ENCODE data around the gene PPARD. TPM values are rescaled to one million over a fixed set of nuclear protein-coding genes. Genes with fewer than 3 reads are reported as not detected.
"Not testable (repeated sequence)": the region's sequence is repeated elsewhere in the genome, so short reads cannot be mapped to it uniquely, and the experiment has no call there.

The PPARD gene
- total and polyA plus RNA-seq, 5 experiments from 2014 or later = 1.9 to 50.6 (median 14.3) TPM

DNA sequence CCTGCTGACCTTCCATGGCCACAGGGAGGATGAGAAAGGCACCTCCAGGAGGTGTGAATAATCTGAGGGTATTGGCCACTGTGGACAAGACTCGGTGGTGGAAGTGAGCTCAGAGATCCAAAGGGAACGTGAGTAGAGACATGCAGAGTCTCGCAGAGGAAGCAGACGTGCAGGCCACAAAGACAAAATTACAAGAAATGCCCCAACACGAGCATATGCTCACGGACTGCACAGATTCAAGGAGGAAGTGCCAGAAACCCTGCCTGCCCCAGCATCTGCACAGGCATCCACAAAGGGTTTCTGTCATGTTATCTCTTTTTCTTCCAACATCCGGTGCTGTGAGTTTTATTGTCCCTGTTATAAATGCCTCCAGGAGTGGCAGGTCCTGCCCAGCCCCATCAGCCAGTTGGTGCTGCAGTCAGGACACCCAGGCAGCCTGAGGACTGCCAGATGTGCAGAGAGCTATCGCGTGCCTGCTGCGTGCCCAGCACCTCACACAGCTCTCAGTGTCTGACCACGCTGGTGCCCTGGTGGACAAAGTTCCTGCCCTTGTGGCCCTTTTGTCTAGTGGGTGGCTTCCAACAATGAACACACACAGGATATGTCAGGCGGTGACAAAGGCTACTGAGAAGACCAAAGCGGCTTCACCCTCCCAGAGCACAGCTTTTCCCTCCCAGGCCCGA lies 75.8 kb downstream of the PPARD start:
- H3K27ac Mint-ChIP-seq = peak overlapping the region; percentile 60 to 89 (median 85)
- DNase-seq (peak in 2 of 10 donors; percentile 13 to 14), ATAC-seq (peak in 1 of 2 donors; percentile 44)
- POLR2A ChIA-PET = interaction anchor here (1.2 to 2.5 kb wide), 5 partner anchors 8 to 69 kb away, joined by 3 to 11 read pairs (median 5); partner anchors contain the start of gene RPL10A
- peak overlapping the region in 9 of 10 donors; percentile 15 to 77 (median 55) for H3K4me3 Mint-ChIP-seq
- H3K27me3 Mint-ChIP-seq = no peaks in the 10 kb centered on the region
- no peaks in the 10 kb centered on the region for H3K9me3 Mint-ChIP-seq
- peaks cover 4 to 61% (median 11%) of the 10 kb centered on the region in 3 donors for H3K36me3 Mint-ChIP-seq
- H3K4me1 Mint-ChIP-seq = peaks cover 23 to 57% (median 38%) of the 10 kb centered on the region in 4 donors

GRCh38 chr6:35419417-35419816 lies 77.1 kb downstream of the PPARD start:
- Mint-ChIP-seq H3K27me3 (no peaks in the 10 kb centered on the region), H3K9me3 (no peaks in the 10 kb centered on the region), H3K27ac (peak overlapping the region in 9 of 10 donors; percentile 67 to 88 (median 84)), H3K4me1 (peaks cover 23 to 50% (median 38%) of the 10 kb centered on the region in 4 donors), H3K4me3 (peak overlapping the region in 8 of 10 donors; percentile 6 to 67 (median 40)), H3K36me3 (peaks cover 4 to 61% (median 12%) of the 10 kb centered on the region in 3 donors)
- POLR2A ChIA-PET = interaction anchor here (0.5 to 2.5 kb wide), 10 partner anchors 8 to 118 kb away, joined by 3 to 12 read pairs (median 4); partner anchors contain the start of genes PPARD and RPL10A
- peak in 4 of 10 donors; percentile 8 to 36 (median 20) for DNase-seq
- peak; percentile 77 to 80 for ATAC-seq

- Mint-ChIP-seq H3K4me1 (peaks cover 21 to 44% (median 35%) of the 10 kb centered on the region in 4 donors), H3K4me3 (peak overlapping the region in 3 of 10 donors; percentile 33 to 55 (median 35)), H3K27ac (peak overlapping the region in 6 of 10 donors; percentile 44 to 88 (median 84)), H3K9me3 (no peaks in the 10 kb centered on the region), H3K36me3 (peaks cover 4 to 62% (median 14%) of the 10 kb centered on the region in 3 donors), H3K27me3 (no peaks in the 10 kb centered on the region)
- DNase-seq = no peak
- POLR2A ChIA-PET = interaction anchor here (0.5 to 2.5 kb wide), 8 partner anchors 9 to 79 kb away, joined by 3 to 12 read pairs (median 4); partner anchors contain the start of genes PPARD and RPL10A
- no peak for ATAC-seq
These were observed 77.6 kb downstream of the PPARD start for GRCh38 chr6:35419961-35420360.

DNA sequence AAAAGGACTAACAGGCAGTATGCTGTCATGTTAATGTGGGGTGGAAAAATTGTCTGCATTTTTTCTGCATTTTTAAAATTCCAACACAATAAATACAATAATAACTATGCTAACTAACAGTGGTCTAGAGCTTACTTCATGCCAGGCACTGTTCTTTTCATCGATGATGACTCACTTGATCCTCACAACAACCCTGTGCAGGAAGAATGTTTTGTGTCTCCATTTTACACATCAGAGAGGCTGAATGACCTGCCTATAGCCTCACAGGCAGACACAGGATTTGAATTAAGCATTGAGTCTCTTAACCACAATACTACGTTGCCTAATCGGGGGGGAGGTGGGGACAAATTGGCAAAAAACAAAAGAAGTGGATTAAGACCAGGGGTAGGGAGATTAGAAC lies 82.9 kb downstream of the PPARD start:
- POLR2A ChIA-PET = no interaction called here
- Mint-ChIP-seq H3K27me3 (no peaks in the 10 kb centered on the region), H3K4me3 (no peak overlapping the region), H3K27ac (peak overlapping the region in 2 of 10 donors; percentile 48 to 59), H3K36me3 (peaks cover 4 to 52% (median 45%) of the 10 kb centered on the region in 3 donors), H3K4me1 (peaks cover 0 to 5% (median 2%) of the 10 kb centered on the region in 4 donors), H3K9me3 (peaks cover 0 to 22% (median 12%) of the 10 kb centered on the region in 9 donors)
- no peak for ATAC-seq
- no peak for DNase-seq

DNA sequence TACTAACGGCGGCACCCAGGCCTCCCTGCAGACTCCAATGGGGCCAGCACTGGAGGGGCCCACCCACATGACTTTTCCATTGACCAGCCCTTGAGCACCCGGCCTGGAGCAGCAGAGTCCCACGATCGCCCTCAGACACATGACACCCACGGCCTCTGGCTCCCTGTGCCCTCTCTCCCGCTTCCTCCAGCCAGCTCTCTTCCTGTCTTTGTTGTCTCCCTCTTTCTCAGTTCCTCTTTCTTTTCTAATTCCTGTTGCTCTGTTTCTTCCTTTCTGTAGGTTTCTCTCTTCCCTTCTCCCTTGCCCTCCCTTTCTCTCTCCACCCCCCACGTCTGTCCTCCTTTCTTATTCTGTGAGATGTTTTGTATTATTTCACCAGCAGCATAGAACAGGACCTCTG lies 83.7 kb downstream of the PPARD start:
- ATAC-seq = no peak
- no peak for DNase-seq
- POLR2A ChIA-PET = interaction anchor here (1.3 kb wide), 1 partner anchor 8 kb away, joined by 4 read pairs; no protein-coding TSS in a partner anchor
- Mint-ChIP-seq H3K36me3 (peaks cover 4 to 49% (median 47%) of the 10 kb centered on the region in 3 donors), H3K4me1 (peaks cover 0 to 3% (median 1%) of the 10 kb centered on the region in 4 donors), H3K27ac (peak overlapping the region in 7 of 10 donors; percentile 13 to 88 (median 41)), H3K27me3 (no peaks in the 10 kb centered on the region), H3K9me3 (peaks cover 0 to 23% (median 13%) of the 10 kb centered on the region in 9 donors), H3K4me3 (no peak overlapping the region)

GRCh38 chr6:35427435-35427834 lies 85.1 kb downstream of the PPARD start:
- Mint-ChIP-seq H3K9me3 (peaks cover 0 to 23% (median 13%) of the 10 kb centered on the region in 9 donors), H3K27me3 (no peaks in the 10 kb centered on the region), H3K4me1 (peaks cover 0 to 3% (median 1%) of the 10 kb centered on the region in 4 donors), H3K27ac (no peak overlapping the region), H3K36me3 (peaks cover 4 to 44% (median 41%) of the 10 kb centered on the region in 3 donors), H3K4me3 (no peak overlapping the region)
- POLR2A ChIA-PET = interaction anchor here (1.1 kb wide), 1 partner anchor 25 kb away, joined by 3 read pairs; the partner anchor contains the start of gene FANCE
- ATAC-seq (no peak), DNase-seq (no peak)

- peaks cover 0 to 3% (median 1%) of the 10 kb centered on the region in 4 donors for H3K4me1 Mint-ChIP-seq
- H3K9me3 Mint-ChIP-seq = peaks cover 0 to 23% (median 13%) of the 10 kb centered on the region in 9 donors
- peak overlapping the region in 1 of 10 donors; percentile 24 for H3K27ac Mint-ChIP-seq
- POLR2A ChIA-PET = interaction anchor here (1.1 kb wide), 1 partner anchor 25 kb away, joined by 3 read pairs; the partner anchor contains the start of gene FANCE
- ATAC-seq (no peak), DNase-seq (no peak)
- H3K27me3 Mint-ChIP-seq = no peaks in the 10 kb centered on the region
- H3K4me3 Mint-ChIP-seq = no peak overlapping the region
- peaks cover 4 to 42% (median 39%) of the 10 kb centered on the region in 3 donors for H3K36me3 Mint-ChIP-seq
These were observed 85.5 kb downstream of the PPARD start for GRCh38 chr6:35427851-35428321.

DNA sequence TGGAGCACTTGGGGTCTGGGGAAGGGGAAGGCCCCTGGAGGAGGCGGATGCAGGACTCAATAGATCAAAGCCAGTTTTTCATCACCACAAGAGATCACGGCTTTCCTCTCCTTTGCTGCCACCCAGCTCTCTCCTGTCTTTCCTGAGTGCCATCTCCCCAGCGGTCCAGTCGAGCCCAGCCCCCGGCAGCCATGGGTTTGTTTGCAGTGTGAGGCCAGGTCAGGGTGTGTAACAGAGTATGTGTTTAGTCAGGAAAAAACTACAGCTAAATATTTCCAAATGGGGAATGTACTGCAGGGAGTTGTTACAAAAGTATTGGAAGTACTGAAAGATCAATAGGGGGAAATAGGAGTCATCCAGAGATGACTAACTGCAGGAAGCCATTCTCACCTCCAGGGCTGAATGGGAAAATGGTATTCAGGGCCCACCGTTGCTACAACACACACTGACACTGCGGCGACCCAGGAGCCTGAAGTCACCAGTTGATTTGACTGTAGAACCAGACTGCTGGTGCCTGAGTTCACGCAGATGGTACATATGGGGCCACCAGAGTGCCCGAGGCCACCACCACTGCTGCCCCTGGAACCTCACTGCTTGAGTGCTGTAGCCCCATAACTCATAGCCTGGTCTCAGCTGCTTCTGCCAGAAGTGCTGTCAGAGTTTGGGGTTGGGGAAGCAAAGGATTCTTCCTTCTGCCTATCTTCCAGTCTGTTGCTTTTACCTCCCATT lies 86.2 kb downstream of the PPARD start:
- peaks cover 4 to 42% (median 34%) of the 10 kb centered on the region in 3 donors for H3K36me3 Mint-ChIP-seq
- DNase-seq = no peak
- no peak overlapping the region for H3K4me3 Mint-ChIP-seq
- ATAC-seq = no peak
- peaks cover 0 to 23% (median 13%) of the 10 kb centered on the region in 9 donors for H3K9me3 Mint-ChIP-seq
- peak overlapping the region in 1 of 10 donors; percentile 34 for H3K27ac Mint-ChIP-seq
- H3K27me3 Mint-ChIP-seq = no peaks in the 10 kb centered on the region
- POLR2A ChIA-PET = interaction anchor here (0.6 to 1.1 kb wide), 2 partner anchors 15 to 24 kb away, joined by 3 to 5 read pairs; partner anchors contain the start of gene FANCE
- peaks cover 0 to 3% (median 1%) of the 10 kb centered on the region in 4 donors for H3K4me1 Mint-ChIP-seq

DNA sequence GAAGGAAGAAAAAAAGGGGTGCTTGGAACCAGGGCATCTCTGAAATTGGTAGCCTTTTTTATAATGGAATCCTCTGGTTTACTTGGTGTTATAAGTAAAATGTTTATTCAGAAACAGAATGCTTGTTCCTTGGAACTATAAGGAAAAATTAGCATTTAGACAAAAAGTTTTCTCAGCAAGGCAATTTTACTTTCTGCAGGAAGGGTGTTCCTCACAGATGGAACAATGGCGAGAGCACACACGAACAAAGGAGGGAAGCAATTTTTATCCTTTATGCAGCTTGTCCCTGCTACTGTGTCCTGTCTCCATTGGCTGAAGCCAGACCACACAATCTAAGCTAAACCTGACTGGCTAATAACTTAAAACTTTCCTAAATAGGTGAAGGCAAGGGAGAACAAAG lies 87.1 kb downstream of the PPARD start:
- POLR2A ChIA-PET = no interaction called here
- Mint-ChIP-seq H3K4me1 (peaks cover 0 to 3% (median 1%) of the 10 kb centered on the region in 4 donors), H3K36me3 (peaks cover 4 to 41% (median 25%) of the 10 kb centered on the region in 3 donors), H3K4me3 (no peak overlapping the region), H3K9me3 (peaks cover 0 to 23% (median 13%) of the 10 kb centered on the region in 9 donors), H3K27me3 (no peaks in the 10 kb centered on the region), H3K27ac (no peak overlapping the region)
- ATAC-seq (no peak), DNase-seq (no peak)

DNA sequence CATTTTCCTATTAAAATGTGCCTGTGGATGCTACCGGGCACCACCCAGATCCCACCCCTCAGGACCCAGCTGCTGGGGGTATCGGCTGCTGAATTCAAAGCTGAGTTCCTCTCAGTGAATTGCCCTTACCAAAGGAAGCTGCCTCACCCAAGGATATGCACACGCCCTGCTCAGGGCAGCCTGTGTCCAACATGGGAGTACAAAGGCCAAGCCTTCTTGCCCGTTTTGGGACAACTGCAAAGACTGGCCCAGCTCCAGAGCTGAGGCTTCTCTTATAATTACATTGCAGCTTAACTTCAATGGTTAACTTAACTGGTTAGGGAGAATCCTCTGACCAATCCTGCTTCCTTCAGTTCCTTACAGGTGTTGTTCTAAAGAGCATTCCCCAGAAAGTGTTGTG lies 89.9 kb downstream of the PPARD start:
- no peak for DNase-seq
- POLR2A ChIA-PET = no interaction called here
- H3K27me3 Mint-ChIP-seq = no peaks in the 10 kb centered on the region
- H3K9me3 Mint-ChIP-seq = peaks cover 0 to 23% (median 13%) of the 10 kb centered on the region in 9 donors
- ATAC-seq = no peak
- H3K4me1 Mint-ChIP-seq = no peaks in the 10 kb centered on the region
- no peak overlapping the region for H3K27ac Mint-ChIP-seq
- no peak overlapping the region for H3K4me3 Mint-ChIP-seq
- peaks cover 0 to 21% (median 4%) of the 10 kb centered on the region in 3 donors for H3K36me3 Mint-ChIP-seq

DNA sequence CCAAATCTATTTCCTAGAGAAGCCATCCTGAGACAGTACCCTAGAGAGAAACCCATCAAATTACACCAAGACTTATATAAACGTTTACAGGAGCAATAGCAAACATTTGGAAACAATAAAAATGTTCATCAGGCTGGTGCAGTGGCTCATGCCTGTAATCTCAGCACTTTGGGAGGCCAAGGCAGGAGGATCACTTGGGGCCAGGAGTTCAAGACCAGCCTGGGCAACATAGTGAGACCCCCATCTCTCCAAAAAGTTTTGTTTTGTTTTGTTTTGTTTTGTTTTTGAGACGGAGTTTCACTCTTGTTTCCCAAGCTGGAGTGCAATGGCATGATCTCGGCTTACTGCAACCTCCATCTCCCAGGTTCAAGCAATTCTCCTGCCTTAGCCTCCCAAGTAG lies 90.3 kb downstream of the PPARD start:
- H3K9me3 Mint-ChIP-seq = peaks cover 0 to 23% (median 13%) of the 10 kb centered on the region in 9 donors
- DNase-seq, H3K4me1 Mint-ChIP-seq, POLR2A ChIA-PET, H3K27ac Mint-ChIP-seq, ATAC-seq, H3K27me3 Mint-ChIP-seq, H3K4me3 Mint-ChIP-seq: not testable (repeated sequence)
- H3K36me3 Mint-ChIP-seq = peaks cover 0 to 19% (median 4%) of the 10 kb centered on the region in 3 donors

All from naive thymus-derived CD8-positive, alpha-beta T cell (primary cell).